HEK293 (cell line): ENCODE data around the gene AXIN1.

Source experiments
- EGR2 ChIP-seq: fragments of 450-650 bp; formaldehyde crosslinking; IDR thresholded peaks from 2 replicates; pipeline ENCODE4 v1.5.1; 2016; ENCODE audit warnings: low read depth, missing biosample characterization, missing genetic modification characterization
- GLI4 ChIP-seq: fragments of 450-650 bp; formaldehyde crosslinking; IDR thresholded peaks from 2 replicates; pipeline ENCODE4 v1.5.1; 2016; ENCODE audit warnings: missing biosample characterization, missing genetic modification characterization
- GLIS1 ChIP-seq: fragments of 450-650 bp; formaldehyde crosslinking; IDR thresholded peaks from 2 replicates; pipeline ENCODE4 v1.5.1; 2016; ENCODE audit warnings: missing biosample characterization, missing genetic modification characterization
- RBAK ChIP-seq: fragments of 450-650 bp; formaldehyde crosslinking; IDR thresholded peaks from 2 replicates; pipeline ENCODE4 v1.5.1; 2016; ENCODE audit warnings: missing biosample characterization, missing genetic modification characterization
- TRIM28 ChIP-seq: IDR thresholded peaks from 2 replicates; pipeline ENCODE4 v1.6.1; 2011; ENCODE audit warnings: low read length, control low read depth, borderline replicate concordance
- YY1 ChIP-seq: fragments of 450-650 bp; formaldehyde crosslinking; IDR thresholded peaks from 2 replicates; pipeline ENCODE4 v1.5.1; 2018; ENCODE audit warnings: missing biosample characterization, missing genetic modification characterization
- ZBTB1 ChIP-seq: fragments of 450-650 bp; formaldehyde crosslinking; IDR thresholded peaks from 2 replicates; pipeline ENCODE4 v1.5.1; 2016; ENCODE audit warnings: missing biosample characterization, missing genetic modification characterization
- ZEB2 ChIP-seq: fragments of 450-650 bp; formaldehyde crosslinking; IDR thresholded peaks from 2 replicates; pipeline ENCODE4 v1.5.1; 2016; ENCODE audit warnings: missing biosample characterization, missing genetic modification characterization
- ZNF214 ChIP-seq: fragments of 450-650 bp; formaldehyde crosslinking; IDR thresholded peaks from 2 replicates; pipeline ENCODE4 v1.5.1; 2017; ENCODE audit warnings: missing biosample characterization, mild to moderate bottlenecking, missing genetic modification characterization, borderline replicate concordance
- ZNF274 ChIP-seq, 2 experiments: fragments of 200-500 bp in 1 of 2; fragments of 450-650 bp in 1 of 2; sonication (Bioruptor generic) in 1 of 2; formaldehyde crosslinking in 1 of 2; IDR thresholded peaks; 2 replicates each; pipeline versions ENCODE4 v1.5.1 to v1.6.1; 2014 to 2016; ENCODE audit warnings: borderline replicate concordance in 1 of 2, inconsistent platforms in 1 of 2, low read length in 1 of 2, missing biosample characterization in 1 of 2, missing genetic modification characterization in 1 of 2
- ZNF394 ChIP-seq: fragments of 450-650 bp; formaldehyde crosslinking; IDR thresholded peaks from 2 replicates; pipeline ENCODE4 v1.5.1; 2016; ENCODE audit warnings: missing biosample characterization, missing genetic modification characterization, mild to moderate bottlenecking, moderate library complexity, borderline replicate concordance
- ZNF404 ChIP-seq: fragments of 450-650 bp; formaldehyde crosslinking; IDR thresholded peaks from 2 replicates; pipeline ENCODE4 v1.5.1; 2017; ENCODE audit warnings: missing biosample characterization, missing genetic modification characterization
- ZNF416 ChIP-seq: fragments of 450-650 bp; formaldehyde crosslinking; IDR thresholded peaks from 2 replicates; pipeline ENCODE4 v1.5.1; 2016; ENCODE audit warnings: missing biosample characterization, missing genetic modification characterization
- ZNF544 ChIP-seq: fragments of 450-650 bp; formaldehyde crosslinking; IDR thresholded peaks from 2 replicates; pipeline ENCODE4 v1.5.0; 2017; ENCODE audit warnings: missing biosample characterization, missing genetic modification characterization
- ZNF548 ChIP-seq: fragments of 450-650 bp; formaldehyde crosslinking; IDR thresholded peaks from 2 replicates; pipeline ENCODE4 v1.5.1; 2016; ENCODE audit warnings: missing biosample characterization, missing genetic modification characterization
- ZNF664 ChIP-seq: fragments of 450-650 bp; formaldehyde crosslinking; IDR thresholded peaks from 2 replicates; pipeline ENCODE4 v1.5.1; 2016; ENCODE audit warnings: missing biosample characterization, missing genetic modification characterization
- ZNF677 ChIP-seq: fragments of 450-650 bp; IDR thresholded peaks from 2 replicates; pipeline ENCODE4 v1.5.0; 2018; ENCODE audit warnings: missing biosample characterization, mild to moderate bottlenecking, missing genetic modification characterization, moderate library complexity
- ZNF768 ChIP-seq: fragments of 450-650 bp; formaldehyde crosslinking; IDR thresholded peaks from 2 replicates; pipeline ENCODE4 v1.5.1; 2018; ENCODE audit warnings: missing biosample characterization, mild to moderate bottlenecking, missing genetic modification characterization
- ZNF785 ChIP-seq: fragments of 450-650 bp; formaldehyde crosslinking; IDR thresholded peaks from 2 replicates; pipeline ENCODE4 v1.5.1; 2016; ENCODE audit warnings: missing biosample characterization, missing genetic modification characterization
- TF ChIP-seq, protein P1 (sequence below): fragments of 450-650 bp; formaldehyde crosslinking; IDR thresholded peaks from 2 replicates; pipeline ENCODE4 v1.5.1; 2016; ENCODE audit warnings: missing biosample characterization, missing genetic modification characterization
- TF ChIP-seq, protein P2 (sequence below): fragments of 450-650 bp; formaldehyde crosslinking; IDR thresholded peaks from 2 replicates; pipeline ENCODE4 v1.5.1; 2017; ENCODE audit warnings: missing biosample characterization, missing genetic modification characterization
- TF ChIP-seq, protein P3 (sequence below): IDR thresholded peaks from 2 replicates; pipeline ENCODE4 v1.6.1; 2011; ENCODE audit warnings: mild to moderate bottlenecking, low read depth, low read length, borderline replicate concordance
- TF ChIP-seq, protein P4 (sequence below): fragments of 450-650 bp; formaldehyde crosslinking; IDR thresholded peaks from 2 replicates; pipeline ENCODE4 v1.5.1; 2016; ENCODE audit warnings: missing biosample characterization, missing genetic modification characterization
- TF ChIP-seq, protein P5 (sequence below): fragments of 450-650 bp; formaldehyde crosslinking; IDR thresholded peaks from 2 replicates; pipeline ENCODE4 v1.5.1; 2016; ENCODE audit warnings: missing biosample characterization, missing genetic modification characterization
- TF ChIP-seq, protein P6 (sequence below): fragments of 450-650 bp; formaldehyde crosslinking; IDR thresholded peaks from 2 replicates; pipeline ENCODE4 v1.5.1; 2017; ENCODE audit warnings: missing biosample characterization, missing genetic modification characterization

Gene AXIN1

DNA sequence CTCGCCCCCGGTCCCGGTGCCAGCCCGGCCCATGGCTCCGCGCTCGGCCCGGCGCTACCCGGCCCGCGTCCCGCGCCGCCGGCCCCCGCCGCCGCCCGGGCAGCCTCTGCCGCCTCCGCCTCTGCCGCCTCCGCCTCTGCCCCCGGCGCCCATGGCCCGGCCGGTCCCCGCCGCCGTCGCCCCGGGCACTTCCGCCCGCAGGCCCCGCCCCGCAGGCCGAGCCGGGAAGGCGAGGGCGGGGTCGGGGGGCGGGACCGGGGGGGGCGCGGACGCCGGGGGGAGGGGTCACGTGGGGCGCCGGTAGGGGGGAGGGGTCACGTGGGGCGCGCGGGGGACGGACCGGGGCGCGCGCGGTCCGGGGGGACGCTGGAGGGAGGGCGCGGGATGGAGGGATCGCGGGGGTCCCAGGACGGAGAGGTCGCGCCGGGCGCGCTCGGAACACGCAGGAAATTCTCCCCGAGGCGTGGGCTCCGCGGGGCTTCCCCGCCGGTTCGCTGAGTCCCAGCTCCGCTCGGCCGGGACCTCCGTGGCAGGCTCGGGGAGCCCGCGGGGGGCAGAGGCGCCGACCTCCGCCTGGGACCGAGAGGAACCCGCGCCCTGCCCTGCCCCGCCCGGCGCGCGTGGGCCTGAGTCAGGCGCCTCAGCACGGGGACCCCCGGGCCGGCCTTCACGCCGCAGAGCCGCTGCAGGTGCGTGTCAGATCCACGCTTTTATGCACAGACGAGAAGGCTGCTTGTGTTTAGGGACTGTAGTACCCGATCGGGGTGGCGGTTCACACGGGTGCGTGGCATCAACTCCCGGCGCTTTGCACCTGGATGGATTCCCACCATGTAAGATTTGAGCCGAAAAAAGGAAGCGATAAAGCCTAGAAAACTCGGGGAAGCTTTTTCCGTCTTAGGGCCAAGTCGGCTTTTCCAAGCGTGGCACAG, 29.5 kb upstream of the AXIN1 start, which contains the start of gene PGAP6 (continued):
- 0 out of 2 replicates have a peak, but pooled peaks have one; percentile 46 for TF ChIP-seq ZNF785 (tag by site-specific recombination)
- TF ChIP-seq, protein P1, sequence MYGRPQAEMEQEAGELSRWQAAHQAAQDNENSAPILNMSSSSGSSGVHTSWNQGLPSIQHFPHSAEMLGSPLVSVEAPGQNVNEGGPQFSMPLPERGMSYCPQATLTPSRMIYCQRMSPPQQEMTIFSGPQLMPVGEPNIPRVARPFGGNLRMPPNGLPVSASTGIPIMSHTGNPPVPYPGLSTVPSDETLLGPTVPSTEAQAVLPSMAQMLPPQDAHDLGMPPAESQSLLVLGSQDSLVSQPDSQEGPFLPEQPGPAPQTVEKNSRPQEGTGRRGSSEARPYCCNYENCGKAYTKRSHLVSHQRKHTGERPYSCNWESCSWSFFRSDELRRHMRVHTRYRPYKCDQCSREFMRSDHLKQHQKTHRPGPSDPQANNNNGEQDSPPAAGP (tag by site-specific recombination): no peak
- TF ChIP-seq ZNF677 (tag by site-specific recombination): peak; percentile 28; the same call in 1 of the 2 replicates
- no peak for TF ChIP-seq TRIM28
- TF ChIP-seq, protein P2, sequence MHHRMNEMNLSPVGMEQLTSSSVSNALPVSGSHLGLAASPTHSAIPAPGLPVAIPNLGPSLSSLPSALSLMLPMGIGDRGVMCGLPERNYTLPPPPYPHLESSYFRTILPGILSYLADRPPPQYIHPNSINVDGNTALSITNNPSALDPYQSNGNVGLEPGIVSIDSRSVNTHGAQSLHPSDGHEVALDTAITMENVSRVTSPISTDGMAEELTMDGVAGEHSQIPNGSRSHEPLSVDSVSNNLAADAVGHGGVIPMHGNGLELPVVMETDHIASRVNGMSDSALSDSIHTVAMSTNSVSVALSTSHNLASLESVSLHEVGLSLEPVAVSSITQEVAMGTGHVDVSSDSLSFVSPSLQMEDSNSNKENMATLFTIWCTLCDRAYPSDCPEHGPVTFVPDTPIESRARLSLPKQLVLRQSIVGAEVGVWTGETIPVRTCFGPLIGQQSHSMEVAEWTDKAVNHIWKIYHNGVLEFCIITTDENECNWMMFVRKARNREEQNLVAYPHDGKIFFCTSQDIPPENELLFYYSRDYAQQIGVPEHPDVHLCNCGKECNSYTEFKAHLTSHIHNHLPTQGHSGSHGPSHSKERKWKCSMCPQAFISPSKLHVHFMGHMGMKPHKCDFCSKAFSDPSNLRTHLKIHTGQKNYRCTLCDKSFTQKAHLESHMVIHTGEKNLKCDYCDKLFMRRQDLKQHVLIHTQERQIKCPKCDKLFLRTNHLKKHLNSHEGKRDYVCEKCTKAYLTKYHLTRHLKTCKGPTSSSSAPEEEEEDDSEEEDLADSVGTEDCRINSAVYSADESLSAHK: no peak
- TF ChIP-seq, protein P3, sequence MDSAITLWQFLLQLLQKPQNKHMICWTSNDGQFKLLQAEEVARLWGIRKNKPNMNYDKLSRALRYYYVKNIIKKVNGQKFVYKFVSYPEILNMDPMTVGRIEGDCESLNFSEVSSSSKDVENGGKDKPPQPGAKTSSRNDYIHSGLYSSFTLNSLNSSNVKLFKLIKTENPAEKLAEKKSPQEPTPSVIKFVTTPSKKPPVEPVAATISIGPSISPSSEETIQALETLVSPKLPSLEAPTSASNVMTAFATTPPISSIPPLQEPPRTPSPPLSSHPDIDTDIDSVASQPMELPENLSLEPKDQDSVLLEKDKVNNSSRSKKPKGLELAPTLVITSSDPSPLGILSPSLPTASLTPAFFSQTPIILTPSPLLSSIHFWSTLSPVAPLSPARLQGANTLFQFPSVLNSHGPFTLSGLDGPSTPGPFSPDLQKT: no peak
- TF ChIP-seq ZNF544 (tag by site-specific recombination): no peak
- TF ChIP-seq, protein P4, sequence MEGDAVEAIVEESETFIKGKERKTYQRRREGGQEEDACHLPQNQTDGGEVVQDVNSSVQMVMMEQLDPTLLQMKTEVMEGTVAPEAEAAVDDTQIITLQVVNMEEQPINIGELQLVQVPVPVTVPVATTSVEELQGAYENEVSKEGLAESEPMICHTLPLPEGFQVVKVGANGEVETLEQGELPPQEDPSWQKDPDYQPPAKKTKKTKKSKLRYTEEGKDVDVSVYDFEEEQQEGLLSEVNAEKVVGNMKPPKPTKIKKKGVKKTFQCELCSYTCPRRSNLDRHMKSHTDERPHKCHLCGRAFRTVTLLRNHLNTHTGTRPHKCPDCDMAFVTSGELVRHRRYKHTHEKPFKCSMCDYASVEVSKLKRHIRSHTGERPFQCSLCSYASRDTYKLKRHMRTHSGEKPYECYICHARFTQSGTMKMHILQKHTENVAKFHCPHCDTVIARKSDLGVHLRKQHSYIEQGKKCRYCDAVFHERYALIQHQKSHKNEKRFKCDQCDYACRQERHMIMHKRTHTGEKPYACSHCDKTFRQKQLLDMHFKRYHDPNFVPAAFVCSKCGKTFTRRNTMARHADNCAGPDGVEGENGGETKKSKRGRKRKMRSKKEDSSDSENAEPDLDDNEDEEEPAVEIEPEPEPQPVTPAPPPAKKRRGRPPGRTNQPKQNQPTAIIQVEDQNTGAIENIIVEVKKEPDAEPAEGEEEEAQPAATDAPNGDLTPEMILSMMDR (tag by site-specific recombination): no peak
- TF ChIP-seq EGR2 (tag by site-specific recombination): no peak
- no peak for TF ChIP-seq ZNF214 (tag by site-specific recombination)
- TF ChIP-seq ZNF394 (tag by site-specific recombination): no peak
- TF ChIP-seq RBAK (tag by site-specific recombination): no peak
- TF ChIP-seq ZNF416: no peak
- peak; percentile 79 for TF ChIP-seq GLIS1 (tag by site-specific recombination)
- TF ChIP-seq GLI4 (tag by site-specific recombination): no peak
- peak; percentile 5; the same call in 1 of the 2 replicates for TF ChIP-seq ZEB2 (tag by site-specific recombination)
- TF ChIP-seq, protein P5, sequence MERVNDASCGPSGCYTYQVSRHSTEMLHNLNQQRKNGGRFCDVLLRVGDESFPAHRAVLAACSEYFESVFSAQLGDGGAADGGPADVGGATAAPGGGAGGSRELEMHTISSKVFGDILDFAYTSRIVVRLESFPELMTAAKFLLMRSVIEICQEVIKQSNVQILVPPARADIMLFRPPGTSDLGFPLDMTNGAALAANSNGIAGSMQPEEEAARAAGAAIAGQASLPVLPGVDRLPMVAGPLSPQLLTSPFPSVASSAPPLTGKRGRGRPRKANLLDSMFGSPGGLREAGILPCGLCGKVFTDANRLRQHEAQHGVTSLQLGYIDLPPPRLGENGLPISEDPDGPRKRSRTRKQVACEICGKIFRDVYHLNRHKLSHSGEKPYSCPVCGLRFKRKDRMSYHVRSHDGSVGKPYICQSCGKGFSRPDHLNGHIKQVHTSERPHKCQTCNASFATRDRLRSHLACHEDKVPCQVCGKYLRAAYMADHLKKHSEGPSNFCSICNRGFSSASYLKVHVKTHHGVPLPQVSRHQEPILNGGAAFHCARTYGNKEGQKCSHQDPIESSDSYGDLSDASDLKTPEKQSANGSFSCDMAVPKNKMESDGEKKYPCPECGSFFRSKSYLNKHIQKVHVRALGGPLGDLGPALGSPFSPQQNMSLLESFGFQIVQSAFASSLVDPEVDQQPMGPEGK (tag by site-specific recombination): no peak
- TF ChIP-seq YY1 (tag by site-specific recombination): 0 out of 2 replicates have a peak, but pooled peaks have one; percentile 20
- no peak for TF ChIP-seq ZNF404 (tag by site-specific recombination)
- no peak for TF ChIP-seq ZNF274 (IDR thresholded peaks at IDR 0.05; ENCODE audit: low read length)
- TF ChIP-seq ZNF274 (tag by site-specific recombination; IDR thresholded peaks at IDR 0.05; ENCODE audit: borderline replicate concordance): no peak
- TF ChIP-seq ZNF664 (tag by site-specific recombination): no peak
- TF ChIP-seq ZNF548: no peak
- TF ChIP-seq, protein P6, sequence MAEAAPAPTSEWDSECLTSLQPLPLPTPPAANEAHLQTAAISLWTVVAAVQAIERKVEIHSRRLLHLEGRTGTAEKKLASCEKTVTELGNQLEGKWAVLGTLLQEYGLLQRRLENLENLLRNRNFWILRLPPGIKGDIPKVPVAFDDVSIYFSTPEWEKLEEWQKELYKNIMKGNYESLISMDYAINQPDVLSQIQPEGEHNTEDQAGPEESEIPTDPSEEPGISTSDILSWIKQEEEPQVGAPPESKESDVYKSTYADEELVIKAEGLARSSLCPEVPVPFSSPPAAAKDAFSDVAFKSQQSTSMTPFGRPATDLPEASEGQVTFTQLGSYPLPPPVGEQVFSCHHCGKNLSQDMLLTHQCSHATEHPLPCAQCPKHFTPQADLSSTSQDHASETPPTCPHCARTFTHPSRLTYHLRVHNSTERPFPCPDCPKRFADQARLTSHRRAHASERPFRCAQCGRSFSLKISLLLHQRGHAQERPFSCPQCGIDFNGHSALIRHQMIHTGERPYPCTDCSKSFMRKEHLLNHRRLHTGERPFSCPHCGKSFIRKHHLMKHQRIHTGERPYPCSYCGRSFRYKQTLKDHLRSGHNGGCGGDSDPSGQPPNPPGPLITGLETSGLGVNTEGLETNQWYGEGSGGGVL (tag by site-specific recombination): peak; percentile 32; the same call in 1 of the 2 replicates
- no peak for TF ChIP-seq ZBTB1 (tag by site-specific recombination)
- TF ChIP-seq ZNF768 (tag by site-specific recombination): no peak
